Osteocyte (in vitro differentiated cells): Measurements from ENCODE around the gene TTI1. TPM values are rescaled to one million over a fixed set of nuclear protein-coding genes. Genes with fewer than 3 reads are reported as not detected.
A peak's percentile ranks its signal among the peaks of the same experiment; 100 is the strongest.

ENCODE experiments used
- DNase-seq: peaks from one replicate; pipeline ENCODE4 v3.0.0; 2021; ENCODE audit warnings: mixed read lengths; ENCODE audit not compliant: unreplicated experiment; ENCODE audit errors: extremely low spot score
- H3K27ac Mint-ChIP-seq: one replicate; pipeline ENCODE4 v1.8.0; 2021; ENCODE audit warnings: mild to moderate bottlenecking, mixed read lengths; ENCODE audit not compliant: unreplicated experiment
- H3K27me3 Mint-ChIP-seq: one replicate; pipeline ENCODE4 v1.8.0; 2021; ENCODE audit warnings: mixed read lengths; ENCODE audit not compliant: unreplicated experiment
- H3K36me3 Mint-ChIP-seq: one replicate; pipeline ENCODE4 v1.8.0; 2021; ENCODE audit warnings: mixed read lengths; ENCODE audit not compliant: unreplicated experiment
- H3K4me1 Mint-ChIP-seq: one replicate; pipeline ENCODE4 v1.8.0; 2021; ENCODE audit warnings: mixed read lengths; ENCODE audit not compliant: unreplicated experiment
- H3K4me3 Mint-ChIP-seq: one replicate; pipeline ENCODE4 v1.8.0; 2021; ENCODE audit warnings: mild to moderate bottlenecking, moderate library complexity, mixed read lengths; ENCODE audit not compliant: unreplicated experiment
- H3K9me3 Mint-ChIP-seq: one replicate; pipeline ENCODE4 v1.8.0; 2021; ENCODE audit warnings: mixed read lengths; ENCODE audit not compliant: unreplicated experiment
- CTCF ChIP-seq: fragments of 200-600 bp; sonication (generic); IDR thresholded peaks from 2 replicates; pipeline ENCODE4 v1.5.0; 2021; ENCODE audit warnings: antibody characterized with exemption, mild to moderate bottlenecking, moderate library complexity
- total RNA-seq: library from RNA; stranded (reverse); gene quantifications from 2 replicates; pipeline ENCODE4 v1.2.1, GENCODE V29; 2021

Gene TTI1
- total RNA-seq, 1 donor from 2014 or later: 16.2 TPM

GRCh38 chr20:38007526-38007925 is 25.7 kb downstream of the TTI1 start:
- no peak for TF ChIP-seq CTCF
- Mint-ChIP-seq H3K9me3 (no peaks in the 10 kb centered on the region), H3K4me3 (no peak overlapping the region), H3K4me1 (peaks cover 2% of the 10 kb centered on the region), H3K36me3 (peaks cover 15% of the 10 kb centered on the region), H3K27me3 (no peaks in the 10 kb centered on the region), H3K27ac (no peak overlapping the region)
- DNase-seq: no peak

GRCh38 chr20:38005903-38006302 is 27.4 kb downstream of the TTI1 start:
- TF ChIP-seq CTCF: no peak
- Mint-ChIP-seq H3K4me1 (peaks cover 8% of the 10 kb centered on the region), H3K9me3 (no peaks in the 10 kb centered on the region), H3K36me3 (peaks cover 14% of the 10 kb centered on the region), H3K27me3 (no peaks in the 10 kb centered on the region), H3K4me3 (no peak overlapping the region), H3K27ac (peak overlapping the region; percentile 44)
- DNase-seq: no peak

- DNase-seq: no peak
- Mint-ChIP-seq H3K9me3 (no peaks in the 10 kb centered on the region), H3K27me3 (no peaks in the 10 kb centered on the region), H3K36me3 (peaks cover 21% of the 10 kb centered on the region), H3K4me3 (no peak overlapping the region), H3K27ac (no peak overlapping the region), H3K4me1 (peaks cover 8% of the 10 kb centered on the region)
- no peak for TF ChIP-seq CTCF
Observed at GRCh38 chr20:38004416-38004815, 28.8 kb downstream of the TTI1 start.

- peaks cover 8% of the 10 kb centered on the region for H3K4me1 Mint-ChIP-seq
- H3K27me3 Mint-ChIP-seq: no peaks in the 10 kb centered on the region
- DNase-seq: no peak
- no peaks in the 10 kb centered on the region for H3K9me3 Mint-ChIP-seq
- no peak for TF ChIP-seq CTCF
- peaks cover 27% of the 10 kb centered on the region for H3K36me3 Mint-ChIP-seq
- H3K27ac Mint-ChIP-seq: no peak overlapping the region
- no peak overlapping the region for H3K4me3 Mint-ChIP-seq
Observed at GRCh38 chr20:38002422-38002821, 30.8 kb downstream of the TTI1 start.

- DNase-seq: no peak
- H3K4me3 Mint-ChIP-seq: no peak overlapping the region
- H3K9me3 Mint-ChIP-seq: no peaks in the 10 kb centered on the region
- H3K27ac Mint-ChIP-seq: no peak overlapping the region
- peaks cover 8% of the 10 kb centered on the region for H3K4me1 Mint-ChIP-seq
- H3K36me3 Mint-ChIP-seq: peaks cover 31% of the 10 kb centered on the region
- H3K27me3 Mint-ChIP-seq: no peaks in the 10 kb centered on the region
- TF ChIP-seq CTCF: no peak
Observed at GRCh38 chr20:38001981-38002380, 31.3 kb downstream of the TTI1 start.
